HL-60 (cell line): ENCODE measurements around the gene DMGDH.

Experiments
- GABPA ChIP-seq: IDR thresholded peaks from 2 replicates; pipeline ENCODE4 v1.6.1; 2012; ENCODE audit warnings: low read depth
- POLR2AphosphoS5 ChIP-seq: IDR thresholded peaks from 2 replicates; pipeline ENCODE4 v1.6.1; 2012; ENCODE audit warnings: low read depth
- SPI1 ChIP-seq: IDR thresholded peaks from 2 replicates; pipeline ENCODE4 v1.6.1; 2012; ENCODE audit warnings: low read depth, mild to moderate bottlenecking, borderline replicate concordance
- TF ChIP-seq, protein P1 (sequence below): IDR thresholded peaks from one replicate; pipeline ENCODE4 v1.5.1; 2011; ENCODE audit warnings: low read length, control low read depth, inconsistent platforms; ENCODE audit not compliant: insufficient read depth
- TF ChIP-seq, protein P2 (sequence below): IDR thresholded peaks from 2 replicates; pipeline ENCODE4 v1.6.1; 2012; ENCODE audit warnings: low read depth; ENCODE audit not compliant: insufficient replicate concordance

DNA sequence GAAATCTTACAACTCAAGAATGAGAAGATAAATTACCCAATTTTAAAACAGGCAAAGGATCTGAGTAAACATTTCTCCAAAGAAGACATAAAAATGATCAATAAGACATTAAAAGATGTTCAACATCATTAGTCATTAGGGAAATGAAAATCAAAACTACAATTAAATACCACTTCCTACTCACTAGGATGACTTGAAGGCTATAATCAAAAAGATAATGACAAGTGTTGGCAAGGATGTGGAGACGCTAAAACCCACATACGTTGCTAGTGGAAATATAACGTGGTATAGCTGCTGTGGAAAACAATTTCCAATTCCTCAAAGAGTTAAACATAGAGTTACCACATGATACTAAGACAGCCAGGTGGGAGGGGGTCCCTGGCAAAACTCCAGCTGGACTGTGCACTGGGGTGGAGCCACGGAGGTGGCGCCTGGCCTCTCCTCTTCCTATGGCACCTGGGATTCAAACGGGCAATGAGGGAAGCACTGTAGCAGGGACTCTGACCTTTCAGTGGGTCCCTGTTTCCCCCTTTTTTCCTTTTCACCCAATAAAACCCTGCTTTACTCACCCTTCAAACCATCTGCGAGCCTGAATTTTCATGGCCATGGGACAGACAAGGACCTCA is 90.2 kb downstream of the DMGDH start:
- TF ChIP-seq, protein P1, sequence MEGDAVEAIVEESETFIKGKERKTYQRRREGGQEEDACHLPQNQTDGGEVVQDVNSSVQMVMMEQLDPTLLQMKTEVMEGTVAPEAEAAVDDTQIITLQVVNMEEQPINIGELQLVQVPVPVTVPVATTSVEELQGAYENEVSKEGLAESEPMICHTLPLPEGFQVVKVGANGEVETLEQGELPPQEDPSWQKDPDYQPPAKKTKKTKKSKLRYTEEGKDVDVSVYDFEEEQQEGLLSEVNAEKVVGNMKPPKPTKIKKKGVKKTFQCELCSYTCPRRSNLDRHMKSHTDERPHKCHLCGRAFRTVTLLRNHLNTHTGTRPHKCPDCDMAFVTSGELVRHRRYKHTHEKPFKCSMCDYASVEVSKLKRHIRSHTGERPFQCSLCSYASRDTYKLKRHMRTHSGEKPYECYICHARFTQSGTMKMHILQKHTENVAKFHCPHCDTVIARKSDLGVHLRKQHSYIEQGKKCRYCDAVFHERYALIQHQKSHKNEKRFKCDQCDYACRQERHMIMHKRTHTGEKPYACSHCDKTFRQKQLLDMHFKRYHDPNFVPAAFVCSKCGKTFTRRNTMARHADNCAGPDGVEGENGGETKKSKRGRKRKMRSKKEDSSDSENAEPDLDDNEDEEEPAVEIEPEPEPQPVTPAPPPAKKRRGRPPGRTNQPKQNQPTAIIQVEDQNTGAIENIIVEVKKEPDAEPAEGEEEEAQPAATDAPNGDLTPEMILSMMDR: no peak
- TF ChIP-seq POLR2AphosphoS5: no peak
- no peak for TF ChIP-seq GABPA
- TF ChIP-seq, protein P2, sequence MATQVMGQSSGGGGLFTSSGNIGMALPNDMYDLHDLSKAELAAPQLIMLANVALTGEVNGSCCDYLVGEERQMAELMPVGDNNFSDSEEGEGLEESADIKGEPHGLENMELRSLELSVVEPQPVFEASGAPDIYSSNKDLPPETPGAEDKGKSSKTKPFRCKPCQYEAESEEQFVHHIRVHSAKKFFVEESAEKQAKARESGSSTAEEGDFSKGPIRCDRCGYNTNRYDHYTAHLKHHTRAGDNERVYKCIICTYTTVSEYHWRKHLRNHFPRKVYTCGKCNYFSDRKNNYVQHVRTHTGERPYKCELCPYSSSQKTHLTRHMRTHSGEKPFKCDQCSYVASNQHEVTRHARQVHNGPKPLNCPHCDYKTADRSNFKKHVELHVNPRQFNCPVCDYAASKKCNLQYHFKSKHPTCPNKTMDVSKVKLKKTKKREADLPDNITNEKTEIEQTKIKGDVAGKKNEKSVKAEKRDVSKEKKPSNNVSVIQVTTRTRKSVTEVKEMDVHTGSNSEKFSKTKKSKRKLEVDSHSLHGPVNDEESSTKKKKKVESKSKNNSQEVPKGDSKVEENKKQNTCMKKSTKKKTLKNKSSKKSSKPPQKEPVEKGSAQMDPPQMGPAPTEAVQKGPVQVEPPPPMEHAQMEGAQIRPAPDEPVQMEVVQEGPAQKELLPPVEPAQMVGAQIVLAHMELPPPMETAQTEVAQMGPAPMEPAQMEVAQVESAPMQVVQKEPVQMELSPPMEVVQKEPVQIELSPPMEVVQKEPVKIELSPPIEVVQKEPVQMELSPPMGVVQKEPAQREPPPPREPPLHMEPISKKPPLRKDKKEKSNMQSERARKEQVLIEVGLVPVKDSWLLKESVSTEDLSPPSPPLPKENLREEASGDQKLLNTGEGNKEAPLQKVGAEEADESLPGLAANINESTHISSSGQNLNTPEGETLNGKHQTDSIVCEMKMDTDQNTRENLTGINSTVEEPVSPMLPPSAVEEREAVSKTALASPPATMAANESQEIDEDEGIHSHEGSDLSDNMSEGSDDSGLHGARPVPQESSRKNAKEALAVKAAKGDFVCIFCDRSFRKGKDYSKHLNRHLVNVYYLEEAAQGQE: no peak
- TF ChIP-seq SPI1: no peak
